ENCODE results near the gene CCT6A.
A peak's percentile ranks its signal among the peaks of the same experiment; 100 is the strongest.
"Not testable (repeated sequence)": the region's sequence is repeated elsewhere in the genome, so short reads cannot be mapped to it uniquely, and the experiment has no call there.

Gene CCT6A

GRCh38 chr7:56053379-56053778, 1.8 kb downstream of the CCT6A start:
- no peak for DNase-seq

DNA sequence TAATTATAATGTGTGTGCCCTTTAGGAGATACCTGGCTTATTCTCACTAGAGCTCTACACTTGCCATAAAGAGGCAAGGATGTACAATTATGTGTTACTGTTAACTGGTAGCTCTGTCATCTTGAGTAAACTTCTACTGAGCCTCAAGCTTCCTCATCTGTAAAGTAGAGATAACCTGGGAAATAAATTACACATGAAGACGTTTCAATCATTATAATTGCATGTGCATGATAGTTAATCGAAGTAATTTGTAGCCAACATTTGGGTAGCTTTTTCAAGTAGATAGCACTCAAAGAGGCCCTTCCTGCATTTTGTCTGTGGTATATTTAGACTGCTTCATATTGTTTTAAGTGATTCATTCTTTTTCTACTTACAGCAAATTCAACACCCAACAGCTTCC, 2.4 kb downstream of the CCT6A start:
- DNase-seq, result no peak

DNA sequence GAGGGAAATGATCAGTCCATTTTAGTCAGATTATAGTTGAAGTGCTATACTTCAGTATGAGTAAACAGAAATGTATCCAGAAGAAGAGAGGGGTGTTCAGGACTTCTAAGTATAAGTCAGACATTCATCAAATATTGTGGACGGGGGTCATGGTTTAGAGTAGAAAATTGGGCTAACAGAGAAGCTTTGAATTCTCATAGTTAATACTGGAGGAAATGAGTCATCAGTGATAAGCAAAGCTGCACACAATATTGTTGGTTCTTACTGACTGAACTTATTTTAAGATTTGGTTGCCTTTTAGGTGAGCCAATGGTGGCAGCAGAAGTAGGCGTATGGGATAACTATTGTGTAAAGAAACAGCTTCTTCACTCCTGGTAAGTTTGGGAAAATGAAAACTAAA, 10.8 kb downstream of the CCT6A start:
- DNase-seq, result no peak

DNA sequence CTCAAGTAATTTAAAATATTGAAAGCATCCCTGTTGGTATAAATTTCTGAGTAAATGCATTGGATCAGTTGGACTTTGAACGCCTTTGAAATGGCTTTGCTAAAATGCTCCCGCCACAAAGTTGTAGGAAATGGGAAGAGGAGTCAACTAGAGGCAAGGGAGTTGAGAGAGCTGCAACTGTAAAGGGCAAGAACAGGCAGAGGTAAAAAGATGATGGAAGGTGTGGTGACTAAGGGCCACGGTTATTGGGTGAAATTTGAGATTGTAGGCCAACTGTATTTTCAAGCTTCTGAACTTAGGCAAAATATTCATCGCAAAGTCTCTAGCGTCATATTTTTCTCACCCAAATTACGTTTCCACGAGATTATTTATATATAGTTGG, 11.9 kb downstream of the CCT6A start:
- DNase-seq, result no peak

GRCh38 chr7:56063882-56064625, 12.5 kb downstream of the CCT6A start, which contains the start of gene SUMF2:
Gene SUMF2, plus strand, starts transcription at chr7:56064286. Its CDS starts 26 bp downstream, at chr7:56064312.
- peak; percentile 94 for DNase-seq

GRCh38 chr7:56066376-56066775, 14.8 kb downstream of the CCT6A start:
- DNase-seq, result not testable (repeated sequence)

DNA sequence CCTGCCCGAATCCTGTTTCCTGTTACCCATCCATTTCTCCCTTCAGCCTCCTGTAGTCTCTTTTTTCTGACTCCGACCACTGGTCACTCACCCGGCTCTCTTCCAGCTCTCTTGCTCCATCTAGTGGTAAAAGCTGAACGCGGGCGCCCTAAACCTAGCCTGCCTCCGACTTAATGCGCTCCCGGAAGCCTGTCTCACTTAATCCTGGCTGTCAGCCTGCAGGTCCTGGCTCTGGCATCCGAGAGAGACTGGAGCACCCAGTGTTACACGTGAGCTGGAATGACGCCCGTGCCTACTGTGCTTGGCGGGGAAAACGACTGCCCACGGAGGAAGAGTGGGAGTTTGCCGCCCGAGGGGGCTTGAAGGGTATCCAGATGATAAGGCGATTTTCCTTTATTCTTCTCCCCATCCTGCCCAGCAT, 22.8 kb downstream of the CCT6A start:
- peak; percentile 81 for DNase-seq

GRCh38 chr7:56077681-56078080, 26.1 kb downstream of the CCT6A start:
- DNase-seq, result no peak

DNA sequence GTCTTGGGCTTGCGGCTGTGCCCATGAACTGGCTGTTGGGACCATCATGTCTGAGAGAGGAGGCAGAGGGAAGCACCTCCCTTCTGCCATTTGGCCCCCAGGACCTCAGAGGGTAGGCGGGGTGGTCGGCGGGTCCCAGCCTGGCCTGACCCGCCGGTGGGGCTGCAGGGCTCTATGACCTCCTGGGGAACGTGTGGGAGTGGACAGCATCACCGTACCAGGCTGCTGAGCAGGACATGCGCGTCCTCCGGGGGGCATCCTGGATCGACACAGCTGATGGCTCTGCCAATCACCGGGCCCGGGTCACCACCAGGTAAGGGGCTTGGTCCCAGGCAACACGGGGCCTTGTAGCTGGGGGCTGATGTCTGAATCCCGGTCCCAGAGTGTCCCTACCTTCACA, 26.6 kb downstream of the CCT6A start:
- no peak for DNase-seq

DNA sequence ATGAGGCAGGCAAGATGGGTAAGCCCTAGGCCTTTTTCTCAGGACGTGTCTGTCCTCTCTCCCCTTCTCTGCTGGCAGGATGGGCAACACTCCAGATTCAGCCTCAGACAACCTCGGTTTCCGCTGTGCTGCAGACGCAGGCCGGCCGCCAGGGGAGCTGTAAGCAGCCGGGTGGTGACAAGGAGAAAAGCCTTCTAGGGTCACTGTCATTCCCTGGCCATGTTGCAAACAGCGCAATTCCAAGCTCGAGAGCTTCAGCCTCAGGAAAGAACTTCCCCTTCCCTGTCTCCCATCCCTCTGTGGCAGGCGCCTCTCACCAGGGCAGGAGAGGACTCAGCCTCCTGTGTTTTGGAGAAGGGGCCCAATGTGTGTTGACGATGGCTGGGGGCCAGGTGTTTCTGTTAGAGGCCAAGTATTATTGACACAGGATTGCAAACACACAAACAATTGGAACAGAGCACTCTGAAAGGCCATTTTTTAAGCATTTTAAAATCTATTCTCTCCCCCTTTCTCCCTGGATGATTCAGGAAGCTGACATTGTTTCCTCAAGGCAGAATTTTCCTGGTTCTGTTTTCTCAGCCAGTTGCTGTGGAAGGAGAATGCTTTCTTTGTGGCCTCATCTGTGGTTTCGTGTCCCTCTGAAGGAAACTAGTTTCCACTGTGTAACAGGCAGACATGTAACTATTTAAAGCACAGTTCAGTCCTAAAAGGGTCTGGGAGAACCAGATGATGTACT, 28.1 kb downstream of the CCT6A start:
- peak; percentile 77 for DNase-seq

GRCh38 chr7:56080726-56081435, 29.3 kb downstream of the CCT6A start:
- DNase-seq, result not testable (repeated sequence)

DNA sequence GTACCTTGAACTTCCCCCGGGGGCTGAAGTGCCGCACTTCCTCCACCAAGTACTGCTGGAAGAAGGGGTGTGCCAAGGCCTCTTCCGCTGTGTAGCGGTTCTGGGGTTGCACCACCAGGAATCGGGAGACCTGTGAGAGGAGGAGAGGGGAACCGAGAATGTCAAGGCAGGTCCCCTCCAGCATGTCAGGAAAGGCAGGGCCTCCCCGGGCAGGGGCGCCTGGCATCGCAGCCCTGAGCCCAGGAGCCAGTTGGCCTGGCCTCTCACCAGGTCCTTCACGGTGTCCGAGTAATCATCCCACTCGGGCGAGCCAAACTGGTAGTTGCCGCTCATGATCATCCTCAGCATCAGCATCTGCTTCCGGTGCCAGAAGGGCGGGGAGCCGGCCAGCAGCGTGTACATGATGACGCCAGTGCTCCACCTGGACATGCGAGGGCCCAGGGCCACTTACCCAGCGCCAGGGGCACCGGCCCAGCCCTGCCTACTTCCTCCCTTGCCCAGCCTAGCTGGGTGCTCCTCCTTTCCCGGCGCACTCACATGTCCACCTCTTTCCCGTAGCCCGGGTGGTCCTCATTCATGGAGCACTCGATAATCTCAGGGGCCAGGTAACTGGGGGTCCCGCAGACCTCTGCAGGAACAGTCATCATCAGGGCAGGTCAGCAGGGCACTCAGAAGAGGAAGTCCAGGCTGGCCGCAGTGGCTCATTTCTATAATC, 30.2 kb downstream of the CCT6A start:
- DNase-seq, result no peak

GRCh38 chr7:56083150-56083785, 31.7 kb downstream of the CCT6A start:
- no peak for DNase-seq

DNA sequence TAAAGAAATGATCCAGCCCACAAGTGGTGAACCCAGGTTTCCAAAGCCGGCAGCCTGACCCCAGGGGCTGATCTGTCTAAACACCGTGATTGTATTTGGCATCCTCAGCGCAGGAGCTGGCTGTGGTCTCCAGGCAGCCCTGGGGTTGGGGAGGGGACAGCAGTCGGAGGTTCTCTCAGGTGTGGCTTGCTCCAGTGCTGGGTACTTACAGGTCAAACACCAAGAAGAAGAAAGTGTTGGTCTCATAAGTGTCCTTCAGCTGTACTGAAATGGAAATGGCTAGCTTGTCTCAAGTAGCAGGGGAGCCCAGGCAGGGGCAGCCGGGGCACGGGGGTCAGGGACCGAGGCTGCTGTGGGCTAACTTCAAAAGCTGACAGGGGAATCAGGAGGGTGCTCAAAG, 35.2 kb downstream of the CCT6A start:
- no peak for DNase-seq

DNA sequence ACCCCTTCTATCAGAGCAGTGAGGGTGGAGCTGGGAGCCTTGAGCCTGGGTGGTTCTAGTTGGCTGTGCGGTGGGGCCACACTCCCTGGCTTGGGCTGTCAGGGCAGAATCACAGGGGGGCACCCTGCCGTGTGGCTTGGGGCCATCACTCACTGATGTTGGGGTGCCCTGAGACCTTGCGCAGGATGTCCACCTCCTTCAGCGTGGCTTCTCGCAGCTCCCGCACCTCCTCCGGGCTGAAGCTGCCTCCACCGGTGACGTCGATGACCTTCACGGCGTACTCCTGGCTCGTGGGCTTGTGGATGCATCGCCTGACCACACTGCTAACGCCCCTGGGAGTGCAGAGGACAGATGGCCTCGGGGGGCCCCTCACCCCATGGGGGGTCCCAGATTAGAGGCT, 35.9 kb downstream of the CCT6A start:
- DNase-seq, result no peak

GRCh38 chr7:56091591-56091990, 40.0 kb downstream of the CCT6A start:
- DNase-seq, result peak; percentile 67

DNA sequence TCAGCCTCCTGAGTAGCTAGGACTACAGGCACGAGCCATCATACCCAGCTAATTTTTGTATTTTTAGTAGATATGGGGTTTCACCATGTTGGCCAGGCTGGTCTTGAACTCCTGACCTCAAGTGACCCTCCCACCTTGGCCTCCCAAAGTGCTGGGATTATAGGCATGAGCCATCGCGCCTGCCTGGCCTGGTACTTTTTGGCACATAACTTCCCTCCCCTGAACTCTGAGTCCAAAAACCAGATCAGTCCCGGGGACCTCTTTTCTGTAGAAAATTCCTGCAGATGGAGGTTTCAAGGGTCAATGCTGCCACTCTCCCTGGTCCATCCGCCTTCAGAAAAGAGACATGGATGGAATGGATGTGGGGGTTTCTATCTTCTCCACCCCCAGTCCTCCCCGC, 40.8 kb downstream of the CCT6A start:
- not testable (repeated sequence) for DNase-seq

DNA sequence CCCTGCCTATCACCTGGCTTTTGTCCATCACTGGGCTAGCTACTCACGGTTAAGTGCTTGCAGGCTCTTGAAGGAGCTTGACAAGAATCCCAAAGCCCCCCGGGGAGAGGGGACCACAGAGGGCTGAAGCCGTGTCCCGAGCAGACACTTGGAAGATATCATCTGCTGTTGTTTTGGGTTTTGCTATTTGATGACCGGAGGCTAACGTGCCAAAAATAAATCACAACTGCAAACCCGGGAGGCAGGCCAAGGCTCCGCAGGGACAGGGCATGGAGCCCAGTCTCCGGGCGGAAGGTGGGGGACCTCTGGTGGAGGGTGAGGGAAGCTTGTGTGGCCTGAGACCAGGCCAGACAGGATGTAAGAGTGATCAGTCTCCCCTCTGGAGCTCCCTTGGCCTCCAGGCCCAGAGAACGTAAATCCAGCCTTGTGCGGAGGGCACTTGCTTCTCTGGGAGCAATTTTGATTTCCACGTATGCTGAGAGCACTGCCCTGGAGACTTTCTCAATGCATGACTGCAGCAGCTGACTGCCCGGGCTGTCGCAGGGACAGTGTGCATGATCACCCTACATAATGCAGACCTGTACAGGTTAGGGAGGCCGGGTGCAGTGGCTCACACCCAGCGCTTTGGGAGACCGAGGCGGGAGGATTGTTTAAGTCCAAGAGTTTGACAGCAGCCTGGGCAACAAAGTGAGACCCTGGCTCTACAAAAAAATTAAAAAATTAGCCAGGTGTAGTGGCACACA, 41.4 kb downstream of the CCT6A start, which contains the start of gene PHKG1:
PHKG1 (minus strand) TSS at position 164 of the 743 bp plus-strand sequence. CDS start 4,011 bp downstream, outside the sequence.
- DNase-seq, result peak; percentile 86

DNA sequence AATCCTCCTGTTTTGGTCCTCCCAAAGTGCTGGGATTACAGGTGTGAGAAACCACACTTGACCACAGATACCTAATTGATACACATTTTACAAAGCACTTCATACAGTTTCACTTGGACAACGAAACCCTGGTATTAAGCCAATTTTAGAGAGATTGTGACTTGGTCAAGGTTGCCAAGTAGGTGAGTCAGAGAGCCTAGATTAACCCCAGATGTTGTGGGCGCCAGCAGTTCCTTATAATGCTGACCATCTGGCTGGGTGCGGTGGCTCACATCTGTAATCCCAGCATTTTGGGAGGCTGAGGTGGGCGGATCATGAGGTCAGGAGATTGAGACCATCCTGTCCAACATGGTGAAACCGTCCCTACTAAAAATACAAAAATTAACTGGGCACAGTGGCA, 46.1 kb downstream of the CCT6A start:
- DNase-seq, result no peak

- DNase-seq, result not testable (repeated sequence)
Measured at GRCh38 chr7:56098187-56099008, 46.8 kb downstream of the CCT6A start.

DNA sequence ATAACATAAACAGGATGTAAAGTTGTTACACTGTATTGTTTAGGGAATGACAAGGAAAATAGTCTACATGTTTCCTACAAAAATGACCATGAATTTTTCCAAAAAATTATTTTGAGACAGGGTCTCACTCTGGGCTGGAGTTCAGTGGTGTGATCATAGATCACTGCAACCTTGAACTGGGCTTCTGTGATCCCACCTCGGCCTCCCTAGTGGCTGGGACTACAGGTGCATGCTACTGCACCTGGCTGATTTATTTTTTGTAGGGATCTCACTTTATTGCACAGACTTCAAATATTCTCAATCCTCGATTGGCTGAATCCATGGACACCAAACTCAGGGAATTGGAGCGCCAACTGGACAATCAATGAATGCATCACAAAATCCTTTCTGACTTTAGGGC, 48.1 kb downstream of the CCT6A start:
- DNase-seq, result no peak

Measured in left hindlimb (tissue), 1 donor.